ENCODE measurements around the gene ATRNL1. TPM values are rescaled to one million over a fixed set of nuclear protein-coding genes. Genes with fewer than 3 reads are reported as not detected.
"Not testable (repeated sequence)": the region's sequence is repeated elsewhere in the genome, so short reads cannot be mapped to it uniquely, and the experiment has no call there.

ATRNL1 gene
- total RNA-seq, 4 donors from 2014 or later, result 0.93 to 19.0 (median 8.7) TPM

GRCh38 chr10:115239761-115240160 lies 146.6 kb downstream of the ATRNL1 start:
- ATAC-seq, result no peak
- 92% methylated on average over 2 of the region's 2 CpGs; no CpG with 5 or more reads in 1 of the 2 donors for WGBS, 2 donors (ENCODE audit: low coverage in 1 of 2)

DNA sequence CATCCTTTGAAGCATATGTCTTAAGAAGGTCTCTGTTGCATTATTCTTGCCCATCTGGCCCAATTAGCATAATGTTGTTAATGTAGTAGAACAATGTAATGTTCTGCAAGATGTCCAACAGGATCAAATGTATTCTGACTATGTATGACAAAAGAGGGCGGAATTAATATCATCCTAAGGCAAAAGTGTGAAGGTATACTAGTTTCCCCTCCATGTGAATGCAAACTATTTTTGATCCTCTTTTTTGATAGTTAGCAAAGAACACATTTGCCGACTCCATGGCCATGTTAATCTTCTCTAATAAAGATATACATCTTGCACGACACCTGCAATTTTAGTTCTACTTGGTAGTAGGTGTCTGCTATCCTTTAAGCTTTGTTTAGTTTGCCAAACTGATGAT lies 157.6 kb downstream of the ATRNL1 start:
- no peak overlapping the region for H3K4me3 ChIP-seq
- H3K27me3 ChIP-seq, result no peaks in the 10 kb centered on the region
- H3K36me3 ChIP-seq, result no peaks in the 10 kb centered on the region
- peaks cover 0 to 11% (median 0%) of the 10 kb centered on the region in 3 donors for H3K9me3 ChIP-seq
- H3K27ac ChIP-seq, result no peak overlapping the region
- TF ChIP-seq POLR2AphosphoS5 (IDR thresholded peaks at IDR 0.05), result no peak
- no peak for ATAC-seq
- WGBS, 2 donors (ENCODE audit: low coverage in 1 of 2), result 89 to 92% methylated on average over 3 of the region's 3 CpGs
- H3K4me1 ChIP-seq, result no peaks in the 10 kb centered on the region

More at GRCh38 chr10:115239761-115240160, 146.6 kb downstream of the ATRNL1 start:
- H3K4me3 ChIP-seq, result no peak overlapping the region
- no peak overlapping the region for H3K27ac ChIP-seq
- H3K9me3 ChIP-seq, result peaks cover 0 to 4% (median 0%) of the 10 kb centered on the region in 3 donors
- H3K36me3 ChIP-seq, result no peaks in the 10 kb centered on the region
- TF ChIP-seq CTCF (IDR thresholded peaks at IDR 0.05) (no peak), POLR2A (IDR thresholded peaks at IDR 0.05) (no peak), POLR2AphosphoS5 (IDR thresholded peaks at IDR 0.05) (no peak), EP300 (IDR thresholded peaks at IDR 0.05) (no peak)
- H3K27me3 ChIP-seq, result no peaks in the 10 kb centered on the region
- no peaks in the 10 kb centered on the region for H3K4me1 ChIP-seq

GRCh38 chr10:115253765-115254164 lies 160.6 kb downstream of the ATRNL1 start:
- H3K27me3 ChIP-seq, result not testable (repeated sequence)
- WGBS, 2 donors (ENCODE audit: low coverage in 1 of 2), result 91 to 100% methylated on average over 1 of the region's 1 CpG

DNA sequence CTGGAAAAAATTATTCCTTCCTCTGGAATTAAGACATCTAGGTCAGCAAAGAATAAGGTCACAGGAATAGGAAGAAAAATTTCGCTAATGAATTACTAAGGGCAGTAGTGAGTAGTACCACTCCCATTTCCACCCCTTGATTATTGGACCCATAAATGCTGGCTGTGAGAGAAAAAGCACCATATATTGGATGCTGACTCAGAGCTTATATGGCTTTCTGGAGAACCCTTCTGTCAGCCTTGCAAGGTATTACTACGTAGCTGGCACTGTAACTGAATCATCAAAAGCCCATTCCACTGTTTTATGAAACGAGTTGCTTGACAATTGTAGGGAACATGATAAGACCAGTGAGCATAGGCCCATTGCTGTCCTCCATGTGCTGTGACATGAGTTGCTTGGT lies 179.3 kb downstream of the ATRNL1 start:
- H3K4me1 ChIP-seq, result no peaks in the 10 kb centered on the region
- no peaks in the 10 kb centered on the region for H3K27me3 ChIP-seq
- no peaks in the 10 kb centered on the region for H3K9me3 ChIP-seq
- TF ChIP-seq POLR2A (IDR thresholded peaks at IDR 0.05) (no peak), CTCF (IDR thresholded peaks at IDR 0.05) (no peak), POLR2AphosphoS5 (IDR thresholded peaks at IDR 0.05) (no peak), EP300 (IDR thresholded peaks at IDR 0.05) (no peak)
- no peak overlapping the region for H3K27ac ChIP-seq
- H3K36me3 ChIP-seq, result no peaks in the 10 kb centered on the region
- ATAC-seq, result no peak
- whole genome bisulfite sequencing, 2 donors (ENCODE audit: low coverage in 1 of 2), result 74 to 97% methylated on average over 3 of the region's 3 CpGs
- no peak overlapping the region for H3K4me3 ChIP-seq

More at GRCh38 chr10:115253765-115254164, 160.6 kb downstream of the ATRNL1 start:
- not testable (repeated sequence) for H3K36me3 ChIP-seq, H3K4me1 ChIP-seq, H3K4me3 ChIP-seq, H3K27ac ChIP-seq, ATAC-seq
- H3K9me3 ChIP-seq, result peaks cover 0 to 20% (median 0%) of the 10 kb centered on the region in 3 donors

DNA sequence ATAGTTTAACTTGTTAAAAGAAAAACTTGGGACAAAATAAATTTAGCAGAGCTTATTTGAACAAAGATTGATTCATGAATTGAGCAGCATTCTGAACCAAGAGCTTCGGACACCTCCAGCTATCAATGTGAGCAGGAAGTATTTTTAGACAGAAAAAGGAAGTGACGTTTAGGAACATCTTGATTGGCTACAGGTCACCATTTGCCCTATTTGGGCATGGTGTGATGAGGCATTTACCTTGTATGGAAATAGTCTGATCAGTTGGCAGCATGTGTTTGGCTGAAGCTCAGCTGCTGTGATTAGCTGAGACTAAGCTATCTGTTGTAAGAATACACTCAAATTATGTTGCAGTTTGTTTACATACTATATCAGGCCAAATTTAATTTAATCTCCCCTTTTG lies 185.1 kb downstream of the ATRNL1 start:
- Histone ChIP-seq H3K27me3 (no peaks in the 10 kb centered on the region), H3K9me3 (no peaks in the 10 kb centered on the region), H3K4me1 (peaks cover 0 to 7% (median 0%) of the 10 kb centered on the region in 3 donors), H3K36me3 (no peaks in the 10 kb centered on the region), H3K4me3 (no peak overlapping the region), H3K27ac (no peak overlapping the region)
- TF ChIP-seq POLR2A (IDR thresholded peaks at IDR 0.05), result no peak
- no peak for TF ChIP-seq POLR2AphosphoS5 (IDR thresholded peaks at IDR 0.05)
- no peak for TF ChIP-seq CTCF (IDR thresholded peaks at IDR 0.05)
- no peak for TF ChIP-seq EP300 (IDR thresholded peaks at IDR 0.05)
- no peak for ATAC-seq
- WGBS, 2 donors (ENCODE audit: low coverage in 1 of 2), result 58 to 68% methylated on average over 2 of the region's 2 CpGs

DNA sequence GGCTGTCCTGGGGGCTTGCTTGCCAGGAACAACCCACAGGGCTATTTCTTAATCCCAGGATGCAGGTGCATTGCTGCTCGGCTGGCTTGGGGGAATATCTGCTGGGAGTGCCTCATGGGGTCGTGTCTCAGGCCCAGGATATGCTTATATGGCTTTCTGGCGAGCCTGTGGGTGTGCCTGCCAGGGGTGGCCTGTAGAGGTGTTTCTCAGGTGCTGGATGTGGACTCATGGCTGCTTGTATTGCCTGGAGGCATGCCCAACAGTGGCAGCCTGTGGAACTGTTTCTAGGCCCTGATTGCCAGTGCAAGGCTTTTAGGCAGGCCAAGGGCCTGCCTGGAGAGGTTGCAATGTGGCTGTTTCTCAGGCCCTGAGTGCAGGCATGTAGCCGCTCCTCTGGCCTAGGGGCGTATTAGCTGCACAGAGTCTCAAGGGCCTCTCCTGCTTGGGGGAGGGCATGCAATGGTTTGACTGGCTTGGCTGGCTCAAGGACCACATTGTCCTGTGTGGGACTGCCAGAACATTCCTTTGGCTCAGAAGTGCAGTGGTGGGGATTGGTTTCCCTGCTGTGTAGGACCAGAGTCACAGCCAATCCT lies 202.1 kb downstream of the ATRNL1 start:
- no peaks in the 10 kb centered on the region for H3K36me3 ChIP-seq
- H3K9me3 ChIP-seq, result peaks cover 0 to 21% (median 0%) of the 10 kb centered on the region in 3 donors
- TF ChIP-seq POLR2A (IDR thresholded peaks at IDR 0.05) (no peak), EP300 (IDR thresholded peaks at IDR 0.05) (no peak), POLR2AphosphoS5 (IDR thresholded peaks at IDR 0.05) (no peak), CTCF (IDR thresholded peaks at IDR 0.05) (no peak)
- no peak for ATAC-seq
- no peak overlapping the region for H3K27ac ChIP-seq
- H3K27me3 ChIP-seq, result no peaks in the 10 kb centered on the region
- 100% methylated on average over 2 of the region's 5 CpGs; no CpG with 5 or more reads in 1 of the 2 donors for WGBS, 2 donors (ENCODE audit: low coverage in 1 of 2)
- no peaks in the 10 kb centered on the region for H3K4me1 ChIP-seq
- H3K4me3 ChIP-seq, result no peak overlapping the region
